Left ventricle myocardium inferior (tissue), 1 donor: ENCODE results near the gene MARK3. TPM values are rescaled to one million over a fixed set of nuclear protein-coding genes. Genes with fewer than 3 reads are reported as not detected.

Source experiments
- DNase-seq: peaks from one replicate; pipeline ENCODE4 v3.0.0-alpha.2; 2020
- H3K27ac ChIP-seq: fragments of 200-600 bp; replicated peaks from 2 replicates; pipeline ENCODE4 v1.8.0; 2021
- H3K27me3 ChIP-seq: fragments of 200-600 bp; 2 replicates; pipeline ENCODE4 v1.8.0; 2021; ENCODE audit warnings: low read depth
- H3K36me3 ChIP-seq: fragments of 200-600 bp; 2 replicates; pipeline ENCODE4 v1.8.0; 2021
- H3K4me1 ChIP-seq: fragments of 200-600 bp; 2 replicates; pipeline ENCODE4 v1.8.0; 2021
- H3K4me3 ChIP-seq: fragments of 200-600 bp; 2 replicates; pipeline ENCODE4 v1.8.0; 2021; ENCODE audit warnings: mild to moderate bottlenecking, moderate library complexity
- H3K9me3 ChIP-seq: fragments of 200-600 bp; replicated peaks from 2 replicates; pipeline ENCODE4 v1.8.0; 2021
- intact Hi-C: fragments of 100-400 bp; cut with micrococcal nuclease; formaldehyde crosslinking; loops from one replicate; pipeline ENCODE4 v1.11.0; 2022
- total RNA-seq: library from RNA; stranded (reverse); fragmentation: NEBNext Ultra II Directional; extraction: Animal tissue kit (Norgen Biotek cat#: 25700); gene quantifications from one replicate; pipeline ENCODE4 v1.2.1, GENCODE V29; 2021
- TF ChIP-seq, protein P1 (sequence below): fragments of 200-600 bp; IDR thresholded peaks from 2 replicates; pipeline ENCODE4 v1.8.0; 2021; ENCODE audit warnings: antibody characterized with exemption, mild to moderate bottlenecking, borderline replicate concordance
- donor health status: DM: no; HTN: yes; CAD: no; lungs with severe emphysema.

Gene MARK3
- total RNA-seq, 1 donor from 2014 or later = 103 TPM

DNA sequence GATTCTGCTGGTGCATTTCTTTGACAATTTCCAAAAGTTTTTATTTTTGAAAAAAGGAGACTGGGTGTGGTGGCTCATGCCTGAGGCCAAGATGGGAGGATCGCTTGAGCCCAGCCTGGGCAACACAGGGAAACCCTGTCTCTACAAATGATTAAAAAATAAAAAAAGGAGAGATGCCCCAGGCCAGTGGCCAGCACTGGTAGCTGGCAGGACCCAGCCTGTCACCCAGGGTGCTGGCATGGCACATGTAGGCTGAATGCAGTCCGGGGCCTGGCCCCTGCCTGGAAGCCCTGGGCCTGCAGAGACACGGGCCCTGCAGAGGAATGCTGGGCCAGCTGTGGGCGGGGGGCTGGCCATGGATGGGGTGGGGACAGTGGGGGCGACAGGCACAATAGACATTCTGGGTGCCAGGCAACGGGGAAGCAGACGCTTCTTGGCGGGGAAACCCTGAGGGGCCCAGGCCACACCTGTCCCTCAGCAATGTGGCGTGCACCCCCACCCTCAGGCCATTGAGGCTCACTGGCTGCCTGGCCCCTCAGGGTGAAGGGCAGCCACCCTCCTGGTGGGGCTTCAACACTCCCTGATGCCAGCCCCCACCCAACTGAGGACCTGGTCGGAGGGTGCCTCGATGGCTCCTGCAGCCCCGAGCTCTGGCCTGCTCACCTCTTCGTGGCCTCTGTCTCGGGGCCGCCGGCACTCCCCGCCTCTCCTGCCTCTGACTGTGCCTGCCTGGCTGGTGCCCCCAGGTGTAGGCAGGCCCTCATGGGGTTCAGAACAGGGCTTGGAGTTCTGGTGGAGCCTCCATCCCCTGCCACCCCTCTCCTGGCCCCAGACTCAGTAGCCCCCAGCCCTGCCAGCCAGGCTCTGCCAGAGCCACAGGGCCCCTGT, 155.8 kb downstream of the MARK3 start:
- no peaks in the 10 kb centered on the region for H3K36me3 ChIP-seq
- H3K4me3 ChIP-seq = no peak overlapping the region
- intact Hi-C loops = no loop called here
- TF ChIP-seq, protein P1, sequence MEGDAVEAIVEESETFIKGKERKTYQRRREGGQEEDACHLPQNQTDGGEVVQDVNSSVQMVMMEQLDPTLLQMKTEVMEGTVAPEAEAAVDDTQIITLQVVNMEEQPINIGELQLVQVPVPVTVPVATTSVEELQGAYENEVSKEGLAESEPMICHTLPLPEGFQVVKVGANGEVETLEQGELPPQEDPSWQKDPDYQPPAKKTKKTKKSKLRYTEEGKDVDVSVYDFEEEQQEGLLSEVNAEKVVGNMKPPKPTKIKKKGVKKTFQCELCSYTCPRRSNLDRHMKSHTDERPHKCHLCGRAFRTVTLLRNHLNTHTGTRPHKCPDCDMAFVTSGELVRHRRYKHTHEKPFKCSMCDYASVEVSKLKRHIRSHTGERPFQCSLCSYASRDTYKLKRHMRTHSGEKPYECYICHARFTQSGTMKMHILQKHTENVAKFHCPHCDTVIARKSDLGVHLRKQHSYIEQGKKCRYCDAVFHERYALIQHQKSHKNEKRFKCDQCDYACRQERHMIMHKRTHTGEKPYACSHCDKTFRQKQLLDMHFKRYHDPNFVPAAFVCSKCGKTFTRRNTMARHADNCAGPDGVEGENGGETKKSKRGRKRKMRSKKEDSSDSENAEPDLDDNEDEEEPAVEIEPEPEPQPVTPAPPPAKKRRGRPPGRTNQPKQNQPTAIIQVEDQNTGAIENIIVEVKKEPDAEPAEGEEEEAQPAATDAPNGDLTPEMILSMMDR = no peak
- peaks cover 73% of the 10 kb centered on the region for H3K4me1 ChIP-seq
- H3K27me3 ChIP-seq = no peaks in the 10 kb centered on the region
- H3K9me3 ChIP-seq = no peaks in the 10 kb centered on the region
- DNase-seq = no peak
- H3K27ac ChIP-seq = peak overlapping the region; percentile 76

DNA sequence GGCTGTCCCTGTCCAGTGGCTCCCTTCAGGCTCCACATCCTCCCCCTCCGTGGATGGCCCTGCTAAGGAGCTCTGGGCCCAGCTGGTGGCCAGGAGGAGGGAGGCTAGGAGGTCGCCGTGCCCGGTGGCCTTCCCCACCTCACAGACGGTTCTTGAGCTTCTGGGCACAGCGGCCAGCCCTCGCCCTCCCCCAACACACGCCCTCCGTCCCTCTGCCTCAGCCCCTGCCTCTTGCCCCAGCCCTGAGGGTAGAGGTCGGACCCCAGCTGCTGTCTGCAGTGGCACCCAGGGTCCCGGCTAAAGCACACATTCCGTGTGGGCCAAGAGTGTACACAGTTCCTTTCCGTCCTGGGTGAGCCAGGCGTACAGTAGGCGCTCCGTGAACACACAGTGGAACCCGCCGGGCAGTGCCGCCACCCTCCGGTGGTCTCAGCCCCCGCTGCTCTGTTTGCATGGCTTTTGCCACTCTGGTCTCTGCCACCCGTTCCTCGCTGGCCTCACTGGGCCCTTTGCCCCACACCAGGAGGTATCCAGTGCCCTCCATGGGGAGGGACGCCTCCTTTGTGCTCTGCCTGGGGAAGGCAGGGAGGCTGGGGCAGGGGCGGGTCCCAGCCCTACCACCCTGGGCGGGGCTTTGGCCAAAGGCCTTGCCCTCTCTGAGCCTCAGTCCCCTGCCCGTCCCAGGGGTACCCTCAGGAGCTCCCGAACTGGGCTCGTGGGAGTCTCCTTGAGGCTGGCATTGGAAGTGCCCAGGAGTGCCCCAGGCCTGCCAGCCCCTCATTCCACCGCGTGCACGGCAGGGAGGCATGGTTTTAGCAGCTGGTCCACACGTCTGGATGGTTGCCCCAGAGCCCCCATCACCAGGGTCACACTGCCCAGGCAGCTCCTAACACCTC, 156.7 kb downstream of the MARK3 start:
- peaks cover 82% of the 10 kb centered on the region for H3K4me1 ChIP-seq
- intact Hi-C loops = no loop called here
- no peaks in the 10 kb centered on the region for H3K9me3 ChIP-seq
- H3K36me3 ChIP-seq = no peaks in the 10 kb centered on the region
- peak overlapping the region; percentile 25 for H3K4me3 ChIP-seq
- no peak for DNase-seq
- H3K27me3 ChIP-seq = no peaks in the 10 kb centered on the region
- peak overlapping the region; percentile 76 for H3K27ac ChIP-seq
- TF ChIP-seq, protein P1 = no peak

DNA sequence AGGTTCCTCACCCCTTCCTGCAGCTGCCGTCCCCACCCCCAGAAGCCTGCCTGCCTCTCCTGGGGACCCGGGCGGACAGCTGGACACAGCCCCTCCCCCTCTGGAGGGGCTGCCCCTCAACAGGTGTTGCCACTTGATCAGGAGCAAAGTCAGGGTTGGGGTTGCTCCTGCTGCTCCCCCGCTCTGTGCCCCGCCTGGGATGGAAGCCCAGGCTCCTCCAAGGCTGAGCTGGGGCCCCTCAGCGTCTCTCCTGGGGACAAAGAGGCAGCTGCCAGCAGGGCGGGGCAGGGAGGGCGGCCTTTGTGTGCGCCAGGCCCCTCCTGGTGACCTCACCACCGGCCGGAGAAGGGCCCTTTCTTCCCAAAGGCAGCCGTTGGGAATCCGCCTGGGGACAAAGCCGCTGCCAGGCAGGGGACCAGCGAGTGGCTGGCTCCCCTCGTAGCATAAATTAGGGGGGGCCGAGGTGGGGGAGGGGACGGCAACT, 157.4 kb downstream of the MARK3 start:
- H3K4me1 ChIP-seq = peaks cover 82% of the 10 kb centered on the region

DNA sequence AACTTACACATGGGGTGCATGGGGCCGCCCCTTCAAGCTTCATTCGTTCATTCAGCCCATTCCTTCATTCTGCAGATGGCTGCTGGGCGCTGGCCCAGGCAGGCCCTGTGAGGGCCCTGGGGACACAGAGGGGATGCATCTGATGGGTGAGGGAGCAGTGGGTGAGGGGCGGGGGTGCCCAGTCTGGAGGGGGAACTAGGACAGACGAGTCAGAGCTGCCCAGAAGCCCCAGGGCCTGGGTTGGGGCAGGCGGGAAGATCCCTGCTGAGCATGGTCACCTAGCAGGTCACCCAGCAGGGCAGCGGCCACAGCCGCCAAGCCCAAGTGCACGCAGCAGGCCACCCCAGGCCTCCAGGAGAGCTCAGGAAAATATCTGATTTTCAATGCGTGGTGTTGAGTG, 157.9 kb downstream of the MARK3 start:
- H3K4me3 ChIP-seq = no peak overlapping the region
- TF ChIP-seq, protein P1 = no peak
- peaks cover 79% of the 10 kb centered on the region for H3K4me1 ChIP-seq
- intact Hi-C loops = no loop called here
- H3K36me3 ChIP-seq = no peaks in the 10 kb centered on the region
- no peaks in the 10 kb centered on the region for H3K27me3 ChIP-seq
- no peak for DNase-seq
- no peaks in the 10 kb centered on the region for H3K9me3 ChIP-seq
- H3K27ac ChIP-seq = peak overlapping the region; percentile 76

More for the DNA sequence above, 157.4 kb downstream of the MARK3 start:
- TF ChIP-seq, protein P1 = no peak
- H3K27ac ChIP-seq = peak overlapping the region; percentile 76
- peak overlapping the region; percentile 25 for H3K4me3 ChIP-seq
- intact Hi-C loops = no loop called here
- peak; percentile 71 for DNase-seq
- no peaks in the 10 kb centered on the region for H3K9me3 ChIP-seq
- no peaks in the 10 kb centered on the region for H3K27me3 ChIP-seq
- H3K36me3 ChIP-seq = no peaks in the 10 kb centered on the region

DNA sequence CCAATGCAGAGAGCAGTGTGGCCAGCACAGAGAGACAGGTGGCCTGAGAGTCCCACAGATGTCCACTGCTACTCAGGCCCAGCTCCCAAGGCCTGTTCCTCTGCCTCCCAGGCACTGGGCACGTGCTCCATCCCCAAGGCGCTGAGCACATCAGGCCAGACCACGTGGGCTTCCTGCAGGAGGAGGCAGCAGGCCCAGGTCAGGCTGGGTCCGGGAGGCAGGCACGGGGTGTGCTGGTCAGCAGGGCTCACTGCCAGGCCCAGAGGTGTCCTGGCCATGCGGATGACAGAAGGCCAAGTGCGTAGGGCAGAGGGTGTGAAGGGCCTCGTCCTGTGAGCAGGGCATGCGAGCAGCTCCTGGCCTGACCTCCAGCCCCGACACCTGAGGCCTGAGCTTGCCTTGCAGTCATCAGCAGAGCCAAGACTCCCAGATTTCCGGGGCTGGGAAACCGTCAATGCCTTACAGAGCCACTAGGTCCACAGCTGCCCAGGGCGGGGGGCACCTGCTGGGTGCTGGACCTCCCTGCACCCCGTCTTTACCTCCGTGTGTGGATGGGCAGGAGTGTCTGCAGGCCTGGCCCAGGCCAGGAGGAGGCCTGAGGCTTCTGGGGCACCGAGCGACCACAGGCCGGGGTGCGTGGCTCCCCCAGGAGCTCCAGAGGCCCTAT, 158.6 kb downstream of the MARK3 start:
- peaks cover 73% of the 10 kb centered on the region for H3K4me1 ChIP-seq
- no peaks in the 10 kb centered on the region for H3K9me3 ChIP-seq

More for the DNA sequence above, 158.6 kb downstream of the MARK3 start:
- Histone ChIP-seq H3K36me3 (no peaks in the 10 kb centered on the region), H3K27me3 (no peaks in the 10 kb centered on the region), H3K4me3 (no peak overlapping the region), H3K27ac (peak overlapping the region; percentile 76)
- TF ChIP-seq, protein P1 = no peak
- intact Hi-C loops = no loop called here
- no peak for DNase-seq
